Measurements from ENCODE around the gene HSBP1L1.

The HSBP1L1 gene

DNA sequence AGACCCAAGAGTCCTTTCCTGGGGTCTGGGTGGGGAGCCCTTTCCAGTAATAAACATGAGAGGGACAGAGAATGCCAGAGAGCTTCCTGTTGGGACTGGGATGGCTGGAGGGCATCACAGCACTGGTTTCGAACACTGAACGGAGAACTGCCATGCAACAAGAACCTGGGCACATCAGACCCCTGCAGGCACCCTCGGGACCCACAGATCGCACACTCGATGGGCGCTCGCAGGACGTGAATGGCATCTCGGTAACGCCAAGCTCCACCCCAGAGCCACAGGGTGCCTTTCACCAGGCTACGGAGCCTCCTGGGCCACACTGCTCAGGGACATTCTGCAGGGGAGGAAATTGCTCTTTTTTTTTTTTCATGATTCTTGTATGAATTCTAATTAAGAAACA is 38.1 kb upstream of the HSBP1L1 start:
- Mint-ChIP-seq H3K27ac (no peak overlapping the region), H3K4me1 (ENCODE audit: low read depth) (peaks cover 4% of the 10 kb centered on the region), H3K9me3 (ENCODE audit: low read depth) (peaks cover 13% of the 10 kb centered on the region), H3K4me3 (no peak overlapping the region), H3K27me3 (no peaks in the 10 kb centered on the region), H3K36me3 (peaks cover 23% of the 10 kb centered on the region)

DNA sequence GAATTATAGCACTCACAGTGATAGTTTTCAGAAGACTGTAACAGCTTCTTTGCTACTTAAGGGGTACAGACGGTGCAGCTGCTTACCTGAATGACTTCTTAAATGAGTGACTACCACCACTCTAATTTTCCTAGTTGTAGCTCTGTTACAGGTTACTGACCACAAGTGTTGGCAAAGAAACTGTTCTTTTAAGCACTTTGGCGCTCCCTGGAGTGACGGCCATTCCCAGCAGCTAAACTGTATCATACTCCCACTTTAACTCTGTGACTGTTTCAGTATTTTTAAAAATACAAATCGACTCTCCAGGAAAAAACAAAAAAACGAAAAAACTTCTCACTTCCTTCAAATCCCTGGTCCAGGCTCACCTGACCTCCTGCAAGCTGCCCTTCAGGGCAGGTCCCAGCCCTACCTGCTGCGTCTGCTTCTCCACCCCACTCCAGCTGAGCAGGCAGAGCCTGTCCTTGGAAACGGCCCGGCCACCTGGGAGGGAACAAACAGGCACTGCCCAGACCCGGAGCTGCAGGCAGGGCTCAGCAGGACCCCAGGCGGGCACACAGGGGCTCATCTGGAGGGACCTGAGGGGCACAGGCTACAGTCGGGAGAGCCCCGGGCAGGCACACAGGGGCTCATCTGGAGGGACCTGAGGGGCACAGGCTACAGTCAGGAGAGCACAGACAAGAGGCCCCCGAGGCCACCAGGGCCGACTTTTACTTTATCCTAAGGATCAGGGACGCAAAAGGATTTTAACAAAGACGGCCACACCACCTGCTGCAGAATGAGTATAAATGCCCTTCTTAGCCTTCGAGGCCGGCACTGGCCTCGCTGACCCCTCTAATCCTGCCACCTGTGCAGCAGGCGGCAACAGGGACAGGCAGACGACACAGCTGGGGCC is 37.5 kb upstream of the HSBP1L1 start:
- Mint-ChIP-seq H3K27me3 (no peaks in the 10 kb centered on the region), H3K27ac (no peak overlapping the region), H3K9me3 (ENCODE audit: low read depth) (peaks cover 15% of the 10 kb centered on the region), H3K4me3 (no peak overlapping the region), H3K36me3 (peaks cover 26% of the 10 kb centered on the region), H3K4me1 (ENCODE audit: low read depth) (peaks cover 6% of the 10 kb centered on the region)

DNA sequence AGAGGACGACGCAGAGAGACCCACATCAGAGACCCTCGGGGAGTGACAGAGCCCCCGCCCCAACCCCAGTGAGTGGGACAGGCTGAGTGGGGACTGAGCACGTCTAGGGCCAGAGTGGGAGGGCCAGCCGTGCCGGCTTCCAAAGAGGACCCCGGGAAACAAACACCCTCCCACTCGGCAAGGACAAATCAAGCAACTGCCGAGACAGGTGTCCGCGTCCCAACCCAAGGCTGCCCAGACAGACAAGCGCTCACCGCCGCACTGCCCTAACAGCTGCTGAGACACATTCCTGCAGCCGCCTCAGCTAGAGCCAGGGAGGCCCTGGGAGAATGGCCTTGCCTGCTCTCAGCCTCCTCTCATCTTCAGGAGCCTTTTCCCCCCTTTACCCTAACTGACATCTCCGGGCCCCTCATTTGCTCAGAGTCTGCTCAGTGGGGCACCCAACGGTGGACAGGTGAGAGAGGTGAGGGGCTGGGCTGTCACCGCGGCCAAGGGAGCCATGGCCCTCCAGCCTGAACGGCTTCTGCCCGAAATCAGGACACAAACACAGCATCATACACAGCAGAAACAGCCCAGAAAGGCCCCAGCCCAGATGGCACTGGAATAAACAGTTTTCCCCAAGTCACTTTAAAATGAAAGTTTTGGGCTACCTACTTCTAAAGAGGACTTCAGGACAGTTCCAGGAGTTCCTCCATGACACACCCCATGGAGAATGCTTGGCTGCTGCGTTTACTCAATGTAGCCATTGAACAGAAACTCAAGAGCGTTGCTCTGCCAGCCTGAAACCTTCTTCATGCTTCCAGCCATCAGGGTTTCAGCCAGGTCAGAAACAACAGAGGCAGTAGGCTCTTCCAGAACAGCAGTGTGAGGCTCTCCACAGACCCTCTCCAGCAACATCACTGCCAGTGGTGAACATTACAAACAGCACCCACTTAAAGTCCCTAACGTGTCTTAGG is 36.6 kb upstream of the HSBP1L1 start:
- Mint-ChIP-seq H3K36me3 (peaks cover 35% of the 10 kb centered on the region), H3K9me3 (ENCODE audit: low read depth) (peaks cover 24% of the 10 kb centered on the region), H3K4me1 (ENCODE audit: low read depth) (peaks cover 4% of the 10 kb centered on the region), H3K27ac (no peak overlapping the region), H3K4me3 (no peak overlapping the region), H3K27me3 (no peaks in the 10 kb centered on the region)

DNA sequence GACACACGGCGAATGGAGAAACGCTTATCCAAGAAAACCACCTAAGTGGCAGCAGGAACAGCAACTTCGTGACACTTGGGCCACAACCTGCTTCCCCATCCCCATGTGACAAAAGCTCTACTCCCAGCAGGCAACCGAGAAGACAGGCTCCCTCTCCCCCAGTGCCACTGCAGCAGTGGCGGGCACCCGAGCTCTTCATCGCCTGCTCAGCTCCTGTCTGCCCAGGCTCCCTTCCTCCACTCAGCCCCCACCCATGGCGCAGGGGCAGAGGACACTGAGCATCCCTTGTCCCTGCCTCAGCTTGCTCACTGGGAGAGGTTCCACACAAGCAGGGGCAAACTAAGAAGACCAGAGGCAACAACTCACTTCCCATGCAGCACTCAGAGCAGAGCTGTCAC is 35.9 kb upstream of the HSBP1L1 start:
- Mint-ChIP-seq H3K27ac (no peak overlapping the region), H3K4me3 (no peak overlapping the region), H3K4me1 (ENCODE audit: low read depth) (peaks cover 4% of the 10 kb centered on the region), H3K27me3 (no peaks in the 10 kb centered on the region), H3K36me3 (peaks cover 39% of the 10 kb centered on the region), H3K9me3 (ENCODE audit: low read depth) (peaks cover 30% of the 10 kb centered on the region)

DNA sequence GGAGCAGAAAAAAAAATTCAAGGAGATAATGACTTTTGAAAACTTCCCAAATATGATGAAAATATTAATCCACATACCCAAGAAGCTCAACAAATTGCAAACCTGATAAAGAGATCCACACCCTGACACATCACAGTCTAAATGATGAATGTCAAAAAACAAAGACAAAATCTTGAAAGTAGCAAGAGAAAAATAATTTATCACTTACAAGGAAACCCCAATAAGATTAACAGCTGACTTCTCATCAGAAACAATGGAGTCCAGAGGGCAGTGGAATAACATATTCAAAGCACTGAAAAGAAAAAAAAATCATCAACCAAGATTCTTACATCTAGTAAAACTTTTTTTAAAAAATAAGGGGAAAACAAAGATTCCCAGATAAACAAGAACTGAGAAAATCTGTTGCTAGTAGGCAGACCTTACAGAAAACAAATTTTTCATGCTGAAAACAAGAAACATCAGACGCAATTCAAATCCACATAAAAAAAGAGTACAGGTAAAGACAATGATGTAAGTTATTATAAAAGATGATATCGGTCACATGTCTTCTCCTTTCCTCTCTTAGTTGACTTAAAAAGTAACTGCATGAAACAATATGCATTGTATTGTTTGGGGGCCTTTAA is 34.3 kb upstream of the HSBP1L1 start:
- Mint-ChIP-seq H3K4me1 (ENCODE audit: low read depth) (peaks cover 4% of the 10 kb centered on the region), H3K36me3 (peaks cover 46% of the 10 kb centered on the region), H3K4me3 (no peak overlapping the region), H3K27me3 (no peaks in the 10 kb centered on the region), H3K9me3 (ENCODE audit: low read depth) (peaks cover 33% of the 10 kb centered on the region), H3K27ac (no peak overlapping the region)

DNA sequence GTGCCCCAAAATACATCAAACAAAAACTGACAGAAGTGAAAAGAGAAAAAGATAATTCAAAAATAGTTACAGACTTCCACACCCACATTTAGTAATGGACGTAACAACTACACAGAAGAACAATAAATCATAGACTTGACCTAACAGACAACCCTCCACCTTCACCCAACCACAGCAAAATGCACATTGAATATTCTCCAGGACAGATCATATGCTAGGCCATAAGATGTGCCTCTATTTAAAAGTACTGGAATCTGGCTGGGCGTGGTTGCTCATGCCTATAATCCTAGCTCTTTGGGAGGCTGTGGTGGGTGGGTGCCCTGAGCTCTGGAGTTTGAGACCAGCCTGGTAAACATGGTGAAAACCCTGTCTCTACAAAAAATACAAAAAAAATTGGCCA is 33.0 kb upstream of the HSBP1L1 start:
- Mint-ChIP-seq H3K4me1 (ENCODE audit: low read depth) (peaks cover 4% of the 10 kb centered on the region), H3K9me3 (ENCODE audit: low read depth) (peaks cover 33% of the 10 kb centered on the region), H3K36me3 (peaks cover 56% of the 10 kb centered on the region), H3K27ac (no peak overlapping the region), H3K27me3 (no peaks in the 10 kb centered on the region), H3K4me3 (no peak overlapping the region)

DNA sequence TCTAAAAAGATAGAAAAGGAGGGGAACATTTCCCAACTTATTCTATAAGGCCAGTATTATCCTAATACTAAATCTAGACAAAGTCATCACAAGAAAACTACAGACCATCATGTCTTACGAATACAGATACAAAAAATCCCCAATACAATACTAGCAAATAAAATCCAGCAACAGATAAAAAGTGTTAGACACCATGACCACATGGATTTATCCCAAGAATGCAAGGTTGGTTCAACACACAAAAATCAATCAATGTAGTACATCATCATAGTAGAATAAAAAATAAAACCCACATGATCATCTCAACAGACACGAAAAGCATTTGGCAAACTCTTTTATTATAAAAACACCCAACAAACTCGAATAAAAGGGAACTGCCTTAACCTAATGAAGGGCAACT is 31.5 kb upstream of the HSBP1L1 start:
- Mint-ChIP-seq H3K27me3 (no peaks in the 10 kb centered on the region), H3K4me1 (ENCODE audit: low read depth) (peaks cover 7% of the 10 kb centered on the region), H3K4me3 (no peak overlapping the region), H3K9me3 (ENCODE audit: low read depth) (peaks cover 33% of the 10 kb centered on the region), H3K36me3 (peaks cover 60% of the 10 kb centered on the region), H3K27ac (no peak overlapping the region)

DNA sequence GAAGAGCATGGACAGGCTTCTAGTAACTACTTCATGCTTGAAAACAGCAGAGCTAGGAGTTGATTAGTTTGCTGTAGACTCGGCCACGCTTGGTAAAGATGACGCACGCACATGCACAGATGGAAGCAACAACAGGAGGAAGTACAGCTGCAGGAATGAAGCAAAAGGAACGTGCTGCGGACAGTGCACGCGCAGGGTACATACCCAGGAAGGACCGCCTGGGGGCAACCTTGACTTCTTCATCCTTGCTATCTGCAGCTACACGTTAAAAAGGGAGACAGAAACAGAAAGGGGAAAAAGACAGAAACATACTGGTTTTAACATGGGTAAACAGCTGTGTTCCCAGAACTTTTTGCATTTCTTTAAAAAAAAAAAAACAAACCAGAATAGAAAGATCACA is 30.7 kb upstream of the HSBP1L1 start:
- Mint-ChIP-seq H3K4me1 (ENCODE audit: low read depth) (peaks cover 7% of the 10 kb centered on the region), H3K27ac (no peak overlapping the region), H3K36me3 (peaks cover 58% of the 10 kb centered on the region), H3K9me3 (ENCODE audit: low read depth) (peaks cover 33% of the 10 kb centered on the region), H3K4me3 (no peak overlapping the region), H3K27me3 (no peaks in the 10 kb centered on the region)

DNA sequence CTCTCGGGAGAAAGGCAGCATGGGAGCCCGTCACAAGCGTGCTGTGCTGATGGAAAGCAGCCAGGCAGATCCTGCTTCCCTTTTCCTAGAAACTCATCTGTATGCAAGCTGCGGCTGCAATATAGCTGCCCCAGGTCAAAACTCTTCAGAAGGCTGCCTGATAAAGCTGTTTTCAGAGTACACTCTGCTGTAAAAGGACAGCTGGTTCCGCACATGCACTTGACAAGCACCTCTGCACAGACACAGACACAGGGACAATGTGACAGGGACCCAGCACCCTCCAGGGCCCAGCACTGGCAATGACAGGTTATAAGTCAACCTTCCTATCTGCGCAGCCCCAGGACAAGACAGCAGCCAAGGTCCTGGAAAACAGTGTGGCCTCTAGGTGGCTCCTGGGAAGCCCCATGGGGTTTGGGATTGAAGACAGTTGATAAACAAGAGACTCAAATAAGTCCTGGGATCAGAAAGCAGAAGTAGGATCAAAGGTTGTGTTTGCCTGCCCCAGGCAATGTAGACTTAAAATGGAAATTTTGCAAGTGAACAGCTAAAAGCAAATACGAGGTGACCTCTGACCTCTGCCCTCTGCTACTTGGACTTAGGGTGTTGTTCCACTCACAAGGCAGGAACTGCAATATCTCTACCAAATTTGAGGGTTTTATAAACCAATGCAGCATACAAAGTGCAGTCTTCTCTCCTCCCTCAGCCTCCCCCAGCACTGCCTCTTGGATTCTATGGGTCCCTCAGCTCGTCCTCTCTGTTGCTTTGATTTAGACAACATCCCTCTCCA is 29.9 kb upstream of the HSBP1L1 start:
- Mint-ChIP-seq H3K36me3 (peaks cover 57% of the 10 kb centered on the region), H3K4me3 (no peak overlapping the region), H3K27ac (no peak overlapping the region), H3K27me3 (no peaks in the 10 kb centered on the region), H3K9me3 (ENCODE audit: low read depth) (peaks cover 29% of the 10 kb centered on the region), H3K4me1 (ENCODE audit: low read depth) (peaks cover 10% of the 10 kb centered on the region)

DNA sequence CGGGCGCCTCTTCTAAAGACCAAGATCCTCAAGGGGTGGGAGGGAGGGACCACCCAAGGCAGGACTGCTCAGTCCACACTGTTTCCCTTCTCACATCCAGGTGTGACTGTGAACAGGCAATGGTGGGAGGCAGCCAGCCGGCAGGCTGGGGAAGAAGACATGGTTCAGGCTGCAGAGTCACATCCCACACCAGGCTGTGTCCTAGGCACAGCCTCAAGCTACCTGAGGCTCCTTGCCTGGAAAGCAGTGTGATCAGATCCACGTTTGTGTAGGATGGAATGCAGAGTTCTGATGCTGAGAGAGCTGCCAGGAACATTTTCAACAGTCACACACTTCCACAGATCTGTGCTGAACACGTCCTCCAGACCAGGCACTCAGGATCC is 29.4 kb upstream of the HSBP1L1 start:
- no peak overlapping the region for H3K27ac Mint-ChIP-seq
- no peaks in the 10 kb centered on the region for H3K27me3 Mint-ChIP-seq
- peaks cover 12% of the 10 kb centered on the region for H3K4me1 Mint-ChIP-seq (ENCODE audit: low read depth)
- H3K36me3 Mint-ChIP-seq, result peaks cover 56% of the 10 kb centered on the region
- peaks cover 23% of the 10 kb centered on the region for H3K9me3 Mint-ChIP-seq (ENCODE audit: low read depth)
- no peak overlapping the region for H3K4me3 Mint-ChIP-seq

DNA sequence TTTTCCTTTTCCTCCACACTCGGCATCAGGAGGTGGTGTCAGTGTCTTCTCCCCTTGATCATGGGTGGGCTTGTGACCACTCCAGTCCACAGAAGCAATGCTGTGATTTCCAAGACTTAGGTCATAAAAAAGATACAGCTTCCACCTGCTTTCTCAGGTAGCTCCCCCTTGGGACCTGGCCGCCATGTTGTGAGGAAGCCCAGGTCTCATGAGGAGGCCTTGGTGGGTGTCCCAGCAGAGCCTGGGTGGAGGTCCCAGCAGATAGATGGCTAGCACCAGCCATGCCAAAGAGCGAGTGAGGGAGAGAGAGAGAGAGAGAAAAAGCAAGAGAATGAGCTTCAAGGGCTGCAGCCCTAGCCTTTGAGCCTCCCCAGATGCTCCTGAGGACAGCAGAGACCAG is 28.9 kb upstream of the HSBP1L1 start:
- peaks cover 52% of the 10 kb centered on the region for H3K36me3 Mint-ChIP-seq
- no peak overlapping the region for H3K27ac Mint-ChIP-seq
- H3K27me3 Mint-ChIP-seq, result no peaks in the 10 kb centered on the region
- H3K4me1 Mint-ChIP-seq (ENCODE audit: low read depth), result peaks cover 12% of the 10 kb centered on the region
- H3K9me3 Mint-ChIP-seq (ENCODE audit: low read depth), result peaks cover 22% of the 10 kb centered on the region
- H3K4me3 Mint-ChIP-seq, result no peak overlapping the region

DNA sequence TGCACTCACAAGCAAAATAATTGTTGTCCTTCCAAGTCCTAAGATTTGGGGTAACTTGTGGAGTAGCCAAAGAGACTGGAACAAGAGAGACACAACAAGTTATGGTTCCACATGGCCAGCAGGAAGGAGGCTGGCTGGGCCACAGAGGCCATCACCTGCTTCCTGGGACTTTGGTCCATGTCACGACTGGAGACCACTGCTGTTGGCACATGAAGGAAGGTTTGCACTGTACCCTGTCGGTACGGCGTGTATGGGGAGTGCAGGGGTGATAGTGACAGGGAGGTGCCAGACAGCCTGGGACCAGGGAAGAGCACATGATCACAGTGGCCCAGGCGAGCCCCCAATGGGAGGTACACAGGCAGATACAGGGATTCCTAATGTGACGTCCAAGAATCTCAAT is 28.5 kb upstream of the HSBP1L1 start:
- H3K27ac Mint-ChIP-seq, result no peak overlapping the region

DNA sequence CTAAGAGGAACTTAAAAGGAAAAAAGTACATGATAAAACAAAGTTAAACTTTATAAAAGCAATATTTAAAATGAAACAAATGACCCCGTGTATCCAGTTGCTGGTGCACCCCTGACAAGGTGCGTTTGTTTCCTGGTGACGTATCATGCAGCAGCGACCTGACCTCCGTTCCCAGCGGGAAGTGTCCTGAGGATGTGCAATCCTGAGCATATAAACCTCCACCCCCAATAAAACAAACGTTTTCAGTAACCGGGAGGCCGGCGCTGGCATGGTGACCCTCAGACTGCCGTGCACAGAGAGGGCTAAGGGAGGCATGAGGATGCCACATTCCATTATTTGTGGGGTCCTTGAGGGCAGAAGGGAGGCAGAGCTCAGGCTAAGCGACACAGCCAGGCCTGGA is 27.8 kb upstream of the HSBP1L1 start:
- H3K36me3 Mint-ChIP-seq, result peaks cover 46% of the 10 kb centered on the region
- H3K4me1 Mint-ChIP-seq (ENCODE audit: low read depth), result peaks cover 9% of the 10 kb centered on the region
- H3K27me3 Mint-ChIP-seq, result no peaks in the 10 kb centered on the region
- no peak overlapping the region for H3K27ac Mint-ChIP-seq
- no peak overlapping the region for H3K4me3 Mint-ChIP-seq
- peaks cover 18% of the 10 kb centered on the region for H3K9me3 Mint-ChIP-seq (ENCODE audit: low read depth)

More for the DNA sequence above, 28.5 kb upstream of the HSBP1L1 start:
- Mint-ChIP-seq H3K9me3 (ENCODE audit: low read depth) (peaks cover 22% of the 10 kb centered on the region), H3K36me3 (peaks cover 51% of the 10 kb centered on the region), H3K27me3 (no peaks in the 10 kb centered on the region), H3K4me1 (ENCODE audit: low read depth) (peaks cover 12% of the 10 kb centered on the region), H3K4me3 (no peak overlapping the region)

DNA sequence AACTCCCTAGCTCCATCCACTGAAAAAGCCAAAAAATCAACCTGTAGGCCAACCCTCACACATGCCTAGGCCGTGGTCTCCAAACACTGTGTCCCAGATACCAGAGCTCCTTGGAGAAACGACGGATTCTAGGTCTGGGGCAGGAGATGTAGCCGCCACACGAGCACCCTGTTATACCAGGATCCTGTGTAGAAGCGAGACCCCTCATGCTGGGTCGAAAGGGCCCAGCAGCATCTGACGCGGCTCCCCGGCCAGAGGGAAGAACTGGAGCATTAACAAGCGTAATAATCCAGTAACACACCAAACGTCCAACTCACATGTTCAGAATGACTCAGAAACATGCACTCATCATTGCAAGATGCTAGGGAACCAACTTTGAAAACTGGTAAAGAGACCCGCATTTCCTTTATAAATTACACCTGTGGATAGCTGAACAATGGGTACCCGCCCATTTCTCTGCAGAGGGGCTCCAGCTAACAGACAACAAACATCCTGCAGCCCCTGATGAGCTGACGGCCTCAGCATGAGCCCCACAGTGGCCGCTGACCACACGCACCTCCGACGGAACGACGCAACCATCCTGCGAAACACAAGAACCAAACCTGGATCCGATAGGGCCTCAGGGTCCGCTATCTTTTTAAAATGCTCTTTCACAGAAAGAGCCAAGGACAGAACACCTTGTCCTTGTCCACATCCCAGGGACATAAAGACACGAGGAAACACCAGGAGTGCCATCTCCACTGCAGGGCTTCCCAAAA is 27.2 kb upstream of the HSBP1L1 start:
- peaks cover 15% of the 10 kb centered on the region for H3K9me3 Mint-ChIP-seq (ENCODE audit: low read depth)
- peaks cover 42% of the 10 kb centered on the region for H3K36me3 Mint-ChIP-seq
- H3K4me1 Mint-ChIP-seq (ENCODE audit: low read depth), result peaks cover 9% of the 10 kb centered on the region
- no peaks in the 10 kb centered on the region for H3K27me3 Mint-ChIP-seq
- no peak overlapping the region for H3K27ac Mint-ChIP-seq
- H3K4me3 Mint-ChIP-seq, result no peak overlapping the region
